ENCODE data around the gene TCHHL1. TPM values are rescaled to one million over a fixed set of nuclear protein-coding genes. Genes with fewer than 3 reads are reported as not detected.

TCHHL1 gene
- total and polyA plus RNA-seq, 10 of the 15 experiments (the other 5 are each of a cell fraction or from before 2014, with no cell fraction given): not detected

DNA sequence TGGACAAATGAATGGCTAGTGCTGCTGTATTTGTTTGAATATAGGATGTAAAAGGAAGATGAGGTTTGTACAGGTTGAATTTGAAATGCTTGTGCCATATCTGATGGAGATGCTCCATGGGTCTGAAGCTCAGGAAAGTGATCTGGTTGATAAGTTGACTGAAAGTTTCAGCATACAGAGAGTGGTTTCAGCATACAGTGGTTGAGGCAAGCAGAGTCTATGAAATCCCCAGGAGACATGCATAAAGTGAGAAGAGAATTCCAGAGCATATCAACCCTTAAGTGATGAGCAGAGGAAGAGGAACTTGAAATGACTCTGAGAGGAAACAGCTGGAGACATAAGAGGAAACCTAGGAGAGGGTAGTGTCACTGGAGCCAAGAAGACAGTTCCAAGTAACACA, 21.7 kb downstream of the TCHHL1 start:
- no TSS peak for BruUV-seq (replicated peaks)
- SMC1A ChIA-PET (ENCODE audit: uncharacterized antibody, unreplicated experiment): no interaction called here
- no peaks in the 10 kb centered on the region for H3K9me3 ChIP-seq (replicated peaks; ENCODE audit: control insufficient read depth, insufficient read depth, low read length)
- no peak overlapping the region for H2AFZ ChIP-seq (ENCODE audit: control insufficient read depth, low read depth, low read length)
- POLR2A ChIA-PET: no interaction called here
- CTCF ChIA-PET: no interaction called here
- ATAC-seq (no peak), DNase-seq (ENCODE audit: low read depth, low spot score) (no peak), FAIRE-seq (no peak)
- H3K4me2 ChIP-seq (ENCODE audit: control insufficient read depth, insufficient read depth): no peak overlapping the region
- no peak overlapping the region for H3K27ac ChIP-seq (ENCODE audit: control insufficient read depth, insufficient read depth)
- TF ChIP-seq SRF (IDR thresholded peaks at IDR 0.05; ENCODE audit: low read depth in 2 of 2, low read length in 2 of 2): no peak
- TF ChIP-seq, protein P1, sequence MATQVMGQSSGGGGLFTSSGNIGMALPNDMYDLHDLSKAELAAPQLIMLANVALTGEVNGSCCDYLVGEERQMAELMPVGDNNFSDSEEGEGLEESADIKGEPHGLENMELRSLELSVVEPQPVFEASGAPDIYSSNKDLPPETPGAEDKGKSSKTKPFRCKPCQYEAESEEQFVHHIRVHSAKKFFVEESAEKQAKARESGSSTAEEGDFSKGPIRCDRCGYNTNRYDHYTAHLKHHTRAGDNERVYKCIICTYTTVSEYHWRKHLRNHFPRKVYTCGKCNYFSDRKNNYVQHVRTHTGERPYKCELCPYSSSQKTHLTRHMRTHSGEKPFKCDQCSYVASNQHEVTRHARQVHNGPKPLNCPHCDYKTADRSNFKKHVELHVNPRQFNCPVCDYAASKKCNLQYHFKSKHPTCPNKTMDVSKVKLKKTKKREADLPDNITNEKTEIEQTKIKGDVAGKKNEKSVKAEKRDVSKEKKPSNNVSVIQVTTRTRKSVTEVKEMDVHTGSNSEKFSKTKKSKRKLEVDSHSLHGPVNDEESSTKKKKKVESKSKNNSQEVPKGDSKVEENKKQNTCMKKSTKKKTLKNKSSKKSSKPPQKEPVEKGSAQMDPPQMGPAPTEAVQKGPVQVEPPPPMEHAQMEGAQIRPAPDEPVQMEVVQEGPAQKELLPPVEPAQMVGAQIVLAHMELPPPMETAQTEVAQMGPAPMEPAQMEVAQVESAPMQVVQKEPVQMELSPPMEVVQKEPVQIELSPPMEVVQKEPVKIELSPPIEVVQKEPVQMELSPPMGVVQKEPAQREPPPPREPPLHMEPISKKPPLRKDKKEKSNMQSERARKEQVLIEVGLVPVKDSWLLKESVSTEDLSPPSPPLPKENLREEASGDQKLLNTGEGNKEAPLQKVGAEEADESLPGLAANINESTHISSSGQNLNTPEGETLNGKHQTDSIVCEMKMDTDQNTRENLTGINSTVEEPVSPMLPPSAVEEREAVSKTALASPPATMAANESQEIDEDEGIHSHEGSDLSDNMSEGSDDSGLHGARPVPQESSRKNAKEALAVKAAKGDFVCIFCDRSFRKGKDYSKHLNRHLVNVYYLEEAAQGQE (IDR thresholded peaks at IDR 0.05; ENCODE audit: low read depth, low read length): no peak
- TF ChIP-seq BRCA1 (IDR thresholded peaks at IDR 0.05; ENCODE audit: low read depth, low read length): no peak
- TF ChIP-seq HDAC2 (IDR thresholded peaks at IDR 0.05): no peak
- TF ChIP-seq TCF12 (IDR thresholded peaks at IDR 0.05; ENCODE audit: low read depth, low read length): no peak
- no peak for TF ChIP-seq BMI1 (IDR thresholded peaks at IDR 0.05; ENCODE audit: borderline replicate concordance)
- no peak for TF ChIP-seq NRF1 (conservative IDR thresholded peaks at IDR 0.05; ENCODE audit: low read depth, low read length)
- TF ChIP-seq CBX3 (IDR thresholded peaks at IDR 0.05; ENCODE audit: borderline replicate concordance, low read depth): no peak
- no peak for TF ChIP-seq IKZF1 (conservative IDR thresholded peaks at IDR 0.05)
- TF ChIP-seq SREBF1 (IDR thresholded peaks at IDR 0.05; ENCODE audit: low read length): no peak
- TF ChIP-seq BACH1 (IDR thresholded peaks at IDR 0.05; ENCODE audit: borderline replicate concordance): no peak
- no peak for TF ChIP-seq CEBPB (IDR thresholded peaks at IDR 0.05; ENCODE audit: borderline replicate concordance in 1 of 2, low read depth in 2 of 2, low read length in 2 of 2)
- TF ChIP-seq HCFC1 (IDR thresholded peaks at IDR 0.05; ENCODE audit: low read length): no peak
- TF ChIP-seq, protein P2, sequence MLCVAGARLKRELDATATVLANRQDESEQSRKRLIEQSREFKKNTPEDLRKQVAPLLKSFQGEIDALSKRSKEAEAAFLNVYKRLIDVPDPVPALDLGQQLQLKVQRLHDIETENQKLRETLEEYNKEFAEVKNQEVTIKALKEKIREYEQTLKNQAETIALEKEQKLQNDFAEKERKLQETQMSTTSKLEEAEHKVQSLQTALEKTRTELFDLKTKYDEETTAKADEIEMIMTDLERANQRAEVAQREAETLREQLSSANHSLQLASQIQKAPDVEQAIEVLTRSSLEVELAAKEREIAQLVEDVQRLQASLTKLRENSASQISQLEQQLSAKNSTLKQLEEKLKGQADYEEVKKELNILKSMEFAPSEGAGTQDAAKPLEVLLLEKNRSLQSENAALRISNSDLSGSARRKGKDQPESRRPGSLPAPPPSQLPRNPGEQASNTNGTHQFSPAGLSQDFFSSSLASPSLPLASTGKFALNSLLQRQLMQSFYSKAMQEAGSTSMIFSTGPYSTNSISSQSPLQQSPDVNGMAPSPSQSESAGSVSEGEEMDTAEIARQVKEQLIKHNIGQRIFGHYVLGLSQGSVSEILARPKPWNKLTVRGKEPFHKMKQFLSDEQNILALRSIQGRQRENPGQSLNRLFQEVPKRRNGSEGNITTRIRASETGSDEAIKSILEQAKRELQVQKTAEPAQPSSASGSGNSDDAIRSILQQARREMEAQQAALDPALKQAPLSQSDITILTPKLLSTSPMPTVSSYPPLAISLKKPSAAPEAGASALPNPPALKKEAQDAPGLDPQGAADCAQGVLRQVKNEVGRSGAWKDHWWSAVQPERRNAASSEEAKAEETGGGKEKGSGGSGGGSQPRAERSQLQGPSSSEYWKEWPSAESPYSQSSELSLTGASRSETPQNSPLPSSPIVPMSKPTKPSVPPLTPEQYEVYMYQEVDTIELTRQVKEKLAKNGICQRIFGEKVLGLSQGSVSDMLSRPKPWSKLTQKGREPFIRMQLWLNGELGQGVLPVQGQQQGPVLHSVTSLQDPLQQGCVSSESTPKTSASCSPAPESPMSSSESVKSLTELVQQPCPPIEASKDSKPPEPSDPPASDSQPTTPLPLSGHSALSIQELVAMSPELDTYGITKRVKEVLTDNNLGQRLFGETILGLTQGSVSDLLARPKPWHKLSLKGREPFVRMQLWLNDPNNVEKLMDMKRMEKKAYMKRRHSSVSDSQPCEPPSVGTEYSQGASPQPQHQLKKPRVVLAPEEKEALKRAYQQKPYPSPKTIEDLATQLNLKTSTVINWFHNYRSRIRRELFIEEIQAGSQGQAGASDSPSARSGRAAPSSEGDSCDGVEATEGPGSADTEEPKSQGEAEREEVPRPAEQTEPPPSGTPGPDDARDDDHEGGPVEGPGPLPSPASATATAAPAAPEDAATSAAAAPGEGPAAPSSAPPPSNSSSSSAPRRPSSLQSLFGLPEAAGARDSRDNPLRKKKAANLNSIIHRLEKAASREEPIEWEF (IDR thresholded peaks at IDR 0.05; ENCODE audit: insufficient replicate concordance, low read depth, low read length): no peak
- TF ChIP-seq CBFB (IDR thresholded peaks at IDR 0.05; ENCODE audit: low read depth): no peak
- H3K4me1 ChIP-seq (ENCODE audit: control insufficient read depth, insufficient read depth, low read length): no peaks in the 10 kb centered on the region
- H4K20me1 ChIP-seq (ENCODE audit: control insufficient read depth, insufficient read depth): no peaks in the 10 kb centered on the region
- RAD21 ChIA-PET (ENCODE audit: unreplicated experiment): no interaction called here
- H3K27me3 ChIP-seq (replicated peaks in 1 of 2; ENCODE audit: control insufficient read depth in 2 of 2, insufficient read depth in 2 of 2, low read length in 1 of 2): peaks cover 2 to 4% of the 10 kb centered on the region in 2 experiments; a peak in 3 of 4 replicates
- intact Hi-C loops (cut with micrococcal nuclease; ENCODE audit: unreplicated experiment): no loop called here
- in situ Hi-C loops (cut with MboI): no loop called here
- H3K4me3 ChIP-seq: no peak overlapping the region
- H3K9ac ChIP-seq (ENCODE audit: control insufficient read depth, insufficient read depth, low read length): no peak overlapping the region
- no peaks in the 10 kb centered on the region for H3K36me3 ChIP-seq (ENCODE audit: control insufficient read depth in 2 of 2, insufficient read depth in 2 of 2, low read length in 1 of 2)
- H3K79me2 ChIP-seq (ENCODE audit: control insufficient read depth, insufficient read depth, low read length): no peaks in the 10 kb centered on the region
